Lower leg skin (tissue), 3 donors: ENCODE data around the gene MMEL1.

Source experiments
- CTCF ChIP-seq, 3 donors: fragments of 450-650 bp; IDR thresholded peaks; one replicate each; pipeline ENCODE4 v1.5.1; 2016; ENCODE audit warnings: antibody characterized with exemption in 3 of 3, mild to moderate bottlenecking in 3 of 3, moderate library complexity in 2 of 3
- POLR2A ChIP-seq, 2 donors: fragments of 450-650 bp; IDR thresholded peaks; one replicate each; pipeline ENCODE4 v1.6.1; 2016 to 2017; ENCODE audit warnings: antibody characterized with exemption in 2 of 2, mild to moderate bottlenecking in 1 of 2, moderate library complexity in 1 of 2

GRCh38 chr1:2630498-2631135 lies 2.2 kb downstream of the MMEL1 start:
- no peak for TF ChIP-seq CTCF (IDR thresholded peaks at IDR 0.05)
- TF ChIP-seq POLR2A (IDR thresholded peaks at IDR 0.05) = no peak
